A549 (cell line): ENCODE measurements around the gene ATP6V1G3. TPM values are rescaled to one million over a fixed set of nuclear protein-coding genes. Genes with fewer than 3 reads are reported as not detected.
A peak's percentile ranks its signal among the peaks of the same experiment; 100 is the strongest.

Experiments
- ATAC-seq, 2 experiments: fragments of 200-7000 bp in 1 of 2; fragments of >200 bp in 1 of 2; cut with Nextera tagmentation in 1 of 2; cut with Tn5 transposase in 1 of 2; 3 replicates each; pipeline versions ENCODE4 v1.8.0 to v1.9.1; 2018 to 2020; ENCODE audit warnings: mild to moderate bottlenecking in 1 of 2, moderate library complexity in 1 of 2
- CTCF ChIA-PET: fragments of 300-600 bp; sonication (Branson Sonifier 250); formaldehyde crosslinking; extraction: SDS; loops from one replicate; lab custom pipeline; 2021; ENCODE audit warnings: antibody characterized with exemption, inconsistent platforms; lab: Yijun Ruan, JAX
- POLR2A ChIA-PET: fragments of 350-600 bp; formaldehyde crosslinking; extraction: SDS; loops from one replicate; lab custom pipeline; 2021; ENCODE audit warnings: antibody characterized with exemption, inconsistent platforms; lab: Yijun Ruan, JAX
- DNase-seq, 2 experiments: peaks; one replicate each; pipeline versions ENCODE4 v3.0.0 to v3.0.0-alpha.2; 2011 to 2016; ENCODE audit warnings: low read depth in 1 of 2, low spot score in 1 of 2
- FAIRE-seq: peaks from 2 replicates; lab custom pipeline; 2011; peaks lifted over from hg19 to GRCh38; lab: Jason Lieb, UNC
- H3K27ac ChIP-seq, 2 experiments: fragments of >200 bp; sonication (Bioruptor Twin); formaldehyde crosslinking; 3 replicates each; pipeline ENCODE4 v1.5.1; 2016 to 2017
- H3K4me1 ChIP-seq: fragments of >200 bp; sonication (Bioruptor Twin); formaldehyde crosslinking; 3 replicates; pipeline ENCODE4 v1.6.1; 2016
- H3K4me2 ChIP-seq: fragments of >200 bp; sonication (Bioruptor Twin); formaldehyde crosslinking; 3 replicates; pipeline ENCODE4 v1.6.1; 2016
- H3K4me3 ChIP-seq: fragments of >200 bp; sonication (Bioruptor Twin); formaldehyde crosslinking; 3 replicates; pipeline ENCODE4 v1.5.1; 2016
- H3K9me3 ChIP-seq: fragments of >200 bp; sonication (Bioruptor Twin); formaldehyde crosslinking; 3 replicates; pipeline ENCODE4 v1.6.1; 2016
- ATOH8 ChIP-seq: fragments of 250-450 bp; sonication (Bioruptor Pico); IDR thresholded peaks from 2 replicates; pipeline ENCODE4 v1.5.0; 2020; ENCODE audit warnings: low read depth, mild to moderate bottlenecking, moderate library complexity
- BHLHE40 ChIP-seq: IDR thresholded peaks from 2 replicates; pipeline ENCODE4 v1.6.1; 2012; ENCODE audit warnings: low read depth, low read length, inconsistent platforms
- CBX2 ChIP-seq: fragments of 200-600 bp; sonication (generic); IDR thresholded peaks from 2 replicates; pipeline ENCODE4 v1.6.1; 2016; ENCODE audit warnings: low read depth, mild to moderate bottlenecking, borderline replicate concordance
- CTCF ChIP-seq: fragments of >200 bp; sonication (Bioruptor Twin); formaldehyde crosslinking; IDR thresholded peaks from 3 replicates; pipeline ENCODE4 v1.5.1; 2016
- ESRRA ChIP-seq: fragments of 150-350 bp; IDR thresholded peaks from 2 replicates; pipeline ENCODE4 v1.6.1; 2014; ENCODE audit warnings: mild to moderate bottlenecking, low read length, borderline replicate concordance
- FOSB ChIP-seq: fragments of 250-450 bp; sonication (Bioruptor Pico); IDR thresholded peaks from 2 replicates; pipeline ENCODE4 v1.5.0; 2020; ENCODE audit warnings: mild to moderate bottlenecking, moderate library complexity
- FOSL2 ChIP-seq, 2 experiments: fragments of 450-650 bp in 1 of 2; fragments of >200 bp in 1 of 2; sonication (Bioruptor Twin) in 1 of 2; formaldehyde crosslinking; IDR thresholded peaks; 2 replicates each; pipeline versions ENCODE4 v1.5.0 to v1.6.1; 2016 to 2020; ENCODE audit warnings: mild to moderate bottlenecking in 1 of 2, moderate library complexity in 1 of 2
- FOXS1 ChIP-seq: fragments of 250-450 bp; sonication (Bioruptor Pico); IDR thresholded peaks from 2 replicates; pipeline ENCODE4 v1.5.0; 2020; ENCODE audit warnings: mild to moderate bottlenecking, moderate library complexity
- GATA3 ChIP-seq: IDR thresholded peaks from 2 replicates; pipeline ENCODE4 v1.6.1; 2012; ENCODE audit warnings: borderline replicate concordance
- HDAC2 ChIP-seq: fragments of 200-600 bp; sonication (generic); IDR thresholded peaks from 2 replicates; pipeline ENCODE4 v1.6.1; 2016
- HES2 ChIP-seq: fragments of >200 bp; sonication (Bioruptor Twin); formaldehyde crosslinking; IDR thresholded peaks from 2 replicates; pipeline ENCODE4 v1.6.1; 2016
- HEYL ChIP-seq: fragments of 250-450 bp; sonication (Bioruptor Pico); IDR thresholded peaks from 2 replicates; pipeline ENCODE4 v1.8.0; 2021; ENCODE audit warnings: mild to moderate bottlenecking, moderate library complexity
- HOXB5 ChIP-seq: fragments of 250-450 bp; sonication (Bioruptor Pico); IDR thresholded peaks from 2 replicates; pipeline ENCODE4 v1.5.0; 2020; ENCODE audit warnings: mild to moderate bottlenecking, moderate library complexity
- JUN ChIP-seq, 2 experiments: fragments of >200 bp; sonication (Bioruptor Twin); formaldehyde crosslinking; IDR thresholded peaks; 2 replicates in 1 of 2; 3 replicates in 1 of 2; pipeline ENCODE4 v1.6.1; 2016 to 2017
- JUNB ChIP-seq: fragments of >200 bp; sonication (Bioruptor Twin); formaldehyde crosslinking; IDR thresholded peaks from 2 replicates; pipeline ENCODE4 v1.6.1; 2016
- MYC ChIP-seq: IDR thresholded peaks from 2 replicates; pipeline ENCODE4 v1.6.1; 2012; ENCODE audit warnings: mild to moderate bottlenecking, inconsistent platforms, low read length, improper control_type of control experiment, borderline replicate concordance
- NR3C1 ChIP-seq: fragments of >200 bp; sonication (Bioruptor Twin); formaldehyde crosslinking; IDR thresholded peaks from 3 replicates; pipeline ENCODE4 v1.6.1; 2017
- PBX3 ChIP-seq: IDR thresholded peaks from 2 replicates; pipeline ENCODE4 v1.6.1; 2012
- POLR2AphosphoS2 ChIP-seq: conservative IDR thresholded peaks from 2 replicates; pipeline ENCODE4 v1.6.1; 2012; ENCODE audit warnings: low read length, improper control_type of control experiment, inconsistent platforms
- REST ChIP-seq: fragments of 200-600 bp; sonication (generic); IDR thresholded peaks from 2 replicates; pipeline ENCODE4 v1.6.1; 2016; ENCODE audit warnings: antibody characterized with exemption, mild to moderate bottlenecking, moderate library complexity
- SREBF2 ChIP-seq: fragments of 450-650 bp; IDR thresholded peaks from 2 replicates; pipeline ENCODE4 v1.6.1; 2014; ENCODE audit warnings: mild to moderate bottlenecking, moderate library complexity
- ZC3H11A ChIP-seq: fragments of 450-650 bp; IDR thresholded peaks from 2 replicates; pipeline ENCODE4 v1.6.1; 2014; ENCODE audit warnings: antibody characterized with exemption, mild to moderate bottlenecking
- ZNF302 ChIP-seq: fragments of 250-450 bp; sonication (Bioruptor Pico); IDR thresholded peaks from 2 replicates; pipeline ENCODE4 v1.9.0; 2021; ENCODE audit warnings: inconsistent platforms, mild to moderate bottlenecking, moderate library complexity
- WGBS: methylation state at CpG from one replicate; pipeline ENCODE4 v1.1.6; 2017; ENCODE audit errors: missing lambda C conversion rate; 5-methylcytosine and 5-hydroxymethylcytosine counted together
- polyA plus RNA-seq, 4 experiments: library from polyadenylated mRNA; depleted of rRNA in 3 of 4; stranded (reverse); fragments of >200 nt; fragmentation: RNase III in 1 of 4; extraction: RNeasy Plus Mini Kit Qiagen cat#74134 plus additional on column Dnase treatment in 1 of 4; gene quantifications; 2 replicates in 3 of 4; 3 replicates in 1 of 4; pipeline ENCODE4 v1.2.3, GENCODE V29; 2011 to 2017

The ATP6V1G3 gene
- polyA plus RNA-seq, 2 of the 4 experiments (the other 2 are of a cell fraction): not detected

GRCh38 chr1:198496216-198497143, 44.0 kb downstream of the ATP6V1G3 start:
- no peak for DNase-seq
- Histone ChIP-seq H3K9me3 (no peaks in the 10 kb centered on the region), H3K27ac (peak overlapping the region in 1 of 2 experiments; percentile 61; a peak in 3 of 6 replicates), H3K4me2 (peak overlapping the region; percentile 27; the same call in 2 of the 3 replicates), H3K4me3 (no peak overlapping the region), H3K4me1 (peaks cover 28% of the 10 kb centered on the region; the same call in 2 of the 3 replicates)
- ChIA-PET POLR2A (no interaction called here), CTCF (interaction anchor here (0.8 to 1.4 kb wide), 3 partner anchors 190 to 932 kb away, joined by 4 read pairs; no protein-coding TSS in a partner anchor)
- TF ChIP-seq ZNF302 (no peak), FOSL2 (IDR thresholded peaks at IDR 0.05) (0 out of 2 replicates have a peak, but pooled peaks have one; percentile 18), FOSL2 (CRISPR knock-in tag; IDR thresholded peaks at IDR 0.05) (peak; percentile 75), FOXS1 (no peak), ESRRA (no peak), JUNB (peak; percentile 56; the same call in 1 of the 2 replicates), HOXB5 (CRISPR knock-in tag) (no peak), MYC (no peak)
- 43% methylated on average over 6 of the region's 6 CpGs for WGBS
- ATAC-seq: peak in 1 of 2 experiments; percentile 26; a peak in 2 of 6 replicates
- FAIRE-seq: no peak

- ATAC-seq (no peak), DNase-seq (no peak)
- WGBS: 54% methylated on average over 3 of the region's 3 CpGs
- Histone ChIP-seq H3K4me1 (peaks cover 28% of the 10 kb centered on the region; the same call in 2 of the 3 replicates), H3K27ac (no peak overlapping the region), H3K9me3 (no peaks in the 10 kb centered on the region), H3K4me3 (no peak overlapping the region)
- POLR2A ChIA-PET: no interaction called here
- TF ChIP-seq GATA3: no peak
- TF ChIP-seq ATOH8: no peak
- TF ChIP-seq ZNF302: no peak
- TF ChIP-seq, all 56 proteins: peak for 0
- no peak for FAIRE-seq
- no peak overlapping the region; the same call in 2 of the 3 replicates for H3K4me2 ChIP-seq
- CTCF ChIA-PET: interaction anchor here (0.8 to 1.4 kb wide), 2 partner anchors 190 to 932 kb away, joined by 4 read pairs; no protein-coding TSS in a partner anchor
These were observed 44.8 kb downstream of the ATP6V1G3 start for GRCh38 chr1:198495631-198496030.

GRCh38 chr1:198494658-198495103, 45.8 kb downstream of the ATP6V1G3 start:
- CTCF ChIA-PET: interaction anchor here (1.0 kb wide), 1 partner anchor 192 kb away, joined by 3 read pairs; no protein-coding TSS in a partner anchor
- peak overlapping the region in 1 of 2 experiments; percentile 70; a peak in 3 of 6 replicates for H3K27ac ChIP-seq
- POLR2A ChIA-PET: no interaction called here
- ATAC-seq (no peak), DNase-seq (no peak), FAIRE-seq (no peak)
- peaks cover 28% of the 10 kb centered on the region; the same call in 2 of the 3 replicates for H3K4me1 ChIP-seq
- WGBS: 92% methylated on average over 5 of the region's 13 CpGs
- no peak overlapping the region for H3K4me3 ChIP-seq
- H3K9me3 ChIP-seq: no peaks in the 10 kb centered on the region
- H3K4me2 ChIP-seq: no peak overlapping the region
- TF ChIP-seq PBX3 (no peak), REST (no peak), FOSB (no peak), POLR2AphosphoS2 (no peak), CTCF (no peak), HEYL (CRISPR knock-in tag) (no peak), ZC3H11A (no peak), HES2 (no peak), BHLHE40 (no peak), NR3C1 (no peak), HOXB5 (CRISPR knock-in tag) (no peak), JUN (IDR thresholded peaks at IDR 0.05) (no peak), HDAC2 (no peak), FOSL2 (IDR thresholded peaks at IDR 0.05) (no peak), FOSL2 (CRISPR knock-in tag; IDR thresholded peaks at IDR 0.05) (no peak), SREBF2 (no peak), CBX2 (no peak)
